Esophagus muscularis mucosa (tissue), 4 donors: ENCODE measurements around the gene PUM2. TPM values are rescaled to one million over a fixed set of nuclear protein-coding genes. Genes with fewer than 3 reads are reported as not detected.

ENCODE experiments used
- DNase-seq: peaks from one replicate; pipeline ENCODE4 v3.0.0-alpha.2; 2017; ENCODE audit errors: extremely low spot score
- H3K27ac ChIP-seq, 4 donors: fragments of 200-600 bp; sonication (generic); replicated peaks in 1 of 4; 1 replicate in 3 of 4; 2 replicates in 1 of 4; pipeline ENCODE4 v1.5.1; 2016 to 2019; ENCODE audit warnings: mild to moderate bottlenecking in 1 of 4
- H3K27me3 ChIP-seq, 4 donors: fragments of 200-600 bp; sonication (generic); one replicate each; pipeline versions ENCODE4 v1.5.1 to v1.6.0; 2016 to 2019
- H3K36me3 ChIP-seq, 4 donors: fragments of 200-600 bp; sonication (generic); one replicate each; pipeline ENCODE4 v1.5.1; 2016 to 2019
- H3K4me1 ChIP-seq, 4 donors: fragments of 200-600 bp; sonication (generic); one replicate each; pipeline ENCODE4 v1.5.1; 2016 to 2019
- H3K4me3 ChIP-seq, 4 donors: fragments of 200-600 bp; sonication (generic); 1 replicate in 2 of 4; 2 replicates in 2 of 4; pipeline ENCODE4 v1.5.1; 2016 to 2019; ENCODE audit warnings: mild to moderate bottlenecking in 4 of 4, moderate library complexity in 1 of 4
- H3K9me3 ChIP-seq, 4 donors: fragments of 200-600 bp; sonication (generic); 1 replicate in 3 of 4; 2 replicates in 1 of 4; pipeline ENCODE4 v1.5.1; 2016 to 2019
- CTCF ChIP-seq, 3 experiments: fragments of 200-600 bp in 2 of 3; fragments of 450-650 bp in 1 of 3; sonication (generic) in 2 of 3; IDR thresholded peaks; one replicate each; pipeline ENCODE4 v1.5.1; 2017 to 2019; ENCODE audit warnings: antibody characterized with exemption in 3 of 3, mild to moderate bottlenecking in 2 of 3, moderate library complexity in 1 of 3
- EP300 ChIP-seq: sonication (generic); formaldehyde crosslinking; IDR thresholded peaks from one replicate; pipeline ENCODE4 v1.6.1; 2017; ENCODE audit warnings: antibody characterized with exemption
- POLR2A ChIP-seq: fragments of 450-650 bp; IDR thresholded peaks from one replicate; pipeline ENCODE4 v1.6.1; 2017; ENCODE audit warnings: antibody characterized with exemption, moderate library complexity, mild to moderate bottlenecking, low read depth
- POLR2AphosphoS5 ChIP-seq, 2 donors: sonication (generic); formaldehyde crosslinking; IDR thresholded peaks; one replicate each; pipeline ENCODE4 v1.6.1; 2017; ENCODE audit warnings: antibody characterized with exemption in 2 of 2
- WGBS: methylation state at CpG from one replicate; pipeline ENCODE4 v1.1.5; 2018; 5-methylcytosine and 5-hydroxymethylcytosine counted together
- intact Hi-C: fragments of 100-400 bp; cut with DNase I; formaldehyde crosslinking; loops from one replicate; pipeline ENCODE4 v1.15.1; 2023
- total RNA-seq, 4 donors: library from RNA; depleted of rRNA; stranded (reverse); fragments of >200 nt; gene quantifications; one replicate each; pipeline versions ENCODE4 v1.1.0 to v1.2.1, GENCODE V29; 2016

The PUM2 gene
- total RNA-seq, 4 donors from 2014 or later, result 73.7 to 113 (median 93.1) TPM

DNA sequence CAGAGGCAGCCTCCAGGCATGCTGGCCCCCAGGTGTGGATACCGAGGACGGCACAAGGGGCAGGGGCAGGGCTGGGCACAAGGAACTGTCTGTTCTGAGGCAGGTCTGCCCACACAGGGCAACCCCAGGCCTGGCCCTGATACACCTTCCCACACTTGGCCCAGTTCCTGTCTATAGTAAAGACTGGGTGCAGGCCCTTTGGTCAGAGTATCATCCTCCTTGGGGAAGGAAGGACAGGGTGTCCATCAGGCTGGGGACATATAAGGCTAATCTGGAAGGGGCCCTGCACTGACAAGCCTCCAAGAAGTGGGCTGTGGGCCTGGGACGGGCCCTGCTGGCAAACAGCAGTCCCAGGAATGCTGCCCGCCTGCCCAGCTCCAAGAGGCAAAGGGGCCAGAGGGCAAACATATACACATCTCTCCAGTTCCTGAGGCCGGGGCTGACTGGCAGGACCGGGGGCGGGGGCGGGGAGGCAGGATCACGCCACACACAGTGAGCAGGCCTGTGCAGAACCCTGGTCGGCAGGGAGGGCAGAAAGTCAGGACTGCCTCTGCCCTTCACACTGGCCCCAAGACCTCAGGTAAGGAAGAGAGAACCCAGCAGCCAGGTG lies 144.6 kb downstream of the PUM2 start:
- no peak overlapping the region for H3K4me3 ChIP-seq
- DNase-seq, result no peak
- H3K9me3 ChIP-seq, result no peaks in the 10 kb centered on the region
- H3K27me3 ChIP-seq, result no peaks in the 10 kb centered on the region
- no peaks in the 10 kb centered on the region for H3K36me3 ChIP-seq
- no peaks in the 10 kb centered on the region for H3K4me1 ChIP-seq
- intact Hi-C loops, result no loop called here
- TF ChIP-seq POLR2AphosphoS5 (IDR thresholded peaks at IDR 0.05), result no peak
- TF ChIP-seq CTCF (IDR thresholded peaks at IDR 0.05), result no peak
- no peak overlapping the region for H3K27ac ChIP-seq
- 87% methylated on average over 10 of the region's 10 CpGs for WGBS

DNA sequence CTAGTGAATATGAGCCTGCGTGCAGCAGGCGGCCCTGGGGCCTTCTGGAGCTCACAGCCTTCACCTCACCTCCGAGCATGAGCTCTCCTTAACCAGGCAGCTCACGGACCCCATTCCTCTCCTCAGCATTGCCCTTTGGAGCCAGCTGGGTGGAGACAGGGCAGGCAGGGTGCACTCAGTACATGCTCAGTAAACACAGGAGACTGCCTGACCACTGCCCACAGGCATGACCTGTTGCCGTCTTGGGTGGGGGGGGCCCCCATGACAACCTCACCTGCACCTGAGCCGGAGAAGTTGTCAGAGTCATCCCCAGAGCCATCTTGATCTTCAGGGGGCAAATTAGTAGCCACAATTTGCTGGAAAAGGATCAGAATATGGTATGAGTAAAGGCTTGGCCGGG lies 145.6 kb downstream of the PUM2 start:
- H3K27me3 ChIP-seq, result no peaks in the 10 kb centered on the region
- 83% methylated on average over 7 of the region's 7 CpGs for WGBS
- no peak for DNase-seq
- intact Hi-C loops, result no loop called here
- TF ChIP-seq EP300 (no peak), CTCF (IDR thresholded peaks at IDR 0.05) (no peak), POLR2A (no peak), POLR2AphosphoS5 (IDR thresholded peaks at IDR 0.05) (no peak)
- no peak overlapping the region for H3K4me3 ChIP-seq
- H3K27ac ChIP-seq, result no peak overlapping the region
- H3K36me3 ChIP-seq, result no peaks in the 10 kb centered on the region
- H3K4me1 ChIP-seq, result no peaks in the 10 kb centered on the region
- H3K9me3 ChIP-seq, result no peaks in the 10 kb centered on the region

GRCh38 chr2:20203521-20204225 lies 147.0 kb downstream of the PUM2 start:
- Histone ChIP-seq H3K36me3 (no peaks in the 10 kb centered on the region), H3K27ac (no peak overlapping the region), H3K4me1 (no peaks in the 10 kb centered on the region), H3K4me3 (no peak overlapping the region), H3K27me3 (no peaks in the 10 kb centered on the region), H3K9me3 (no peaks in the 10 kb centered on the region)
- DNase-seq, result no peak
- intact Hi-C loops, result no loop called here
- TF ChIP-seq POLR2A, result no peak
- 91% methylated on average over 16 of the region's 17 CpGs for WGBS

GRCh38 chr2:20203072-20203471 lies 147.6 kb downstream of the PUM2 start:
- intact Hi-C loops, result no loop called here
- Histone ChIP-seq H3K36me3 (no peaks in the 10 kb centered on the region), H3K27me3 (no peaks in the 10 kb centered on the region), H3K4me3 (no peak overlapping the region), H3K27ac (no peak overlapping the region), H3K4me1 (no peaks in the 10 kb centered on the region), H3K9me3 (no peaks in the 10 kb centered on the region)
- DNase-seq, result no peak
- TF ChIP-seq POLR2AphosphoS5 (IDR thresholded peaks at IDR 0.05), result no peak
- no peak for TF ChIP-seq CTCF (IDR thresholded peaks at IDR 0.05)
- TF ChIP-seq EP300, result no peak
- TF ChIP-seq POLR2A, result no peak
- WGBS, result 91% methylated on average over 10 of the region's 10 CpGs

GRCh38 chr2:20201671-20202070 lies 149.0 kb downstream of the PUM2 start:
- no peaks in the 10 kb centered on the region for H3K27me3 ChIP-seq
- no peak for DNase-seq
- H3K4me1 ChIP-seq, result no peaks in the 10 kb centered on the region
- WGBS, result 94% methylated on average over 15 of the region's 17 CpGs
- no peaks in the 10 kb centered on the region for H3K36me3 ChIP-seq
- intact Hi-C loops, result no loop called here
- H3K9me3 ChIP-seq, result no peaks in the 10 kb centered on the region
- H3K27ac ChIP-seq, result no peak overlapping the region
- TF ChIP-seq POLR2A (no peak), POLR2AphosphoS5 (IDR thresholded peaks at IDR 0.05) (no peak), CTCF (IDR thresholded peaks at IDR 0.05) (no peak)
- no peak overlapping the region for H3K4me3 ChIP-seq
